Endometrial microvascular endothelial cells (primary cell): ENCODE data around the gene PCNX1. TPM values are rescaled to one million over a fixed set of nuclear protein-coding genes. Genes with fewer than 3 reads are reported as not detected.

Source experiments
- in situ Hi-C: cut with HindIII; loops from 2 replicates; pipeline ENCODE4 v1.10.0; 2017; ENCODE audit warnings: low sequenced_read_pairs, low pct_unique_long_range_greater_than_20kb; ENCODE audit errors: inconsistent ontology term
- total RNA-seq: library from RNA; depleted of rRNA; stranded (reverse); fragments of >200 nt; gene quantifications from one replicate; pipeline ENCODE4 v1.2.3, GENCODE V29; 2015; ENCODE audit errors: inconsistent ontology term

The PCNX1 gene
- total RNA-seq, 1 donor from 2014 or later, result 19.1 TPM

DNA sequence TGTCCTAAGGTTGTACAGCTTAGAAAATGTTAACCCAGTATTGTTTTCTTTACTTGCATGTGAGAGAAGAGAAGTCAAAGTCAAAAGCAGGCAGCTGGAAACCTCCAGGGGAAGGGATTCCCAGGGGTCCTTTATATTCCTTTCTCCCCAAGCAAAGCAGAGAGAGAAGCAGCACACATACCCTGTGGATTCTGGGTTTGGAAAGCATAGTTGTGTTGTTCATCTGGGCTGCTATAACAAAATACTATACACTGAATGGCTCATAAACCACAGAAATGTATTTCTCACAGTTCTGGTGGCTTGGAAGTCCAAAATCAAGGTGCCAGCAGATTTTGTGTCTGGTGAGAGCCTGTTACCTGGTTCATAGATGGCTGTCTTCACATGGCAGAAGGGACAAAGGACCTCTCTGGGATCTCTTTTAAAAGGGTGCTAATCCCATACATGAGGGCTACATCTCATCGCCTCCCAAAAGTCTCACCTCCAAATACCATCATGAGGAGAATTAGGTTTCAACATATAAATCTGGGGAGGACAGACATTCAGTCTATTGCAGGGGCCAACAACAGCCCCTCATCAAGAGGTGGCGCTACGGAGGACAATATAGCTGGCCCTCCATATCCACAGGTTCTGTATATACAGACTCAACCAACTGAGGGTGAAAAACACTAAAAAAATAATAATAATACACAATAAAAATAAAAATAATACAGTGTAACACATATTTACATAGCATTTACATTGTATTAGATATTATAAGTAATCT lies 19.3 kb upstream of the PCNX1 start:
- in situ Hi-C loops, result no loop called here

DNA sequence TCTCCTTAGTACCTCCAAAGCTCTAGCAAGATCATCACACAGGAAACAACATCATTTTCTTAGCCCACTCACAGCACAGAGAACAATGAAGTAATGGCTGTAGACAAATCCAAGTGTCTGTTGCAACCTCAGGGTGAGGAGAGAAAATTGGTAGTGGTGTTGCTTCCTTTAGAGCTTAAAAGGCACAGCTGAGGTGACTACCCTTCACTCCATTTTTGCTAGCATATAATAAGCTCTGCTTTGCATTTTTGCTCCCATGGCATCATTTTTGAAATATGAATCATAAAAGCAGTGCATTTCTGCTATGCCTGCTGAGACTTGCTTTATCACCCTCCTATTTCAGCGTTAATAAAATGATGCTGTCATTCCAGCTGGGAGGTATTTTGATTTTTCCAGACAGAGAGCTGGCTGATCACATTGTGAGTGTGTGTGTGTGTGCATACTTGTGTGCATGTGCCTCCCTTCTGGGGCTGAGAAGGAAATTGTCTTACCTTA lies 18.5 kb upstream of the PCNX1 start:
- in situ Hi-C loops, result no loop called here

DNA sequence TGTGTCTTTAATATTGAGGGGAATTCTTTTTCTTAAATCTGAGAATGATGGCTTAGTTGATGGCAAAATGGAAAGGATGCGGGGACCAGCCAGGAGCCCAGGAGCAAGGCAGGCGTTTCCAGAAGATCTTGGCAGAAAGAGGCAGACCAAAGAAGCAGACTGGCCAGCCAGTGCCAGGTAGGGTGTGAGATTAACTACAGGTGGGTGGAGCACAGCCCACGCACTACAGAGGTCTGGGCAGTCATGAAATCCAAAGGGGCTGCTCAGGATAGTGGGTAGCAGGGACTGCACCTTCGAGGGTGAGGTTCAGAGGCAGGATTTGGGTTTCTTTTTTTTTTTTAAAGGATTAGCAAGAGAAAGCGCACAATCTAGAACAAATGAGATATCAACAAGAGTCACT lies 17.7 kb upstream of the PCNX1 start:
- in situ Hi-C loops, result no loop called here

DNA sequence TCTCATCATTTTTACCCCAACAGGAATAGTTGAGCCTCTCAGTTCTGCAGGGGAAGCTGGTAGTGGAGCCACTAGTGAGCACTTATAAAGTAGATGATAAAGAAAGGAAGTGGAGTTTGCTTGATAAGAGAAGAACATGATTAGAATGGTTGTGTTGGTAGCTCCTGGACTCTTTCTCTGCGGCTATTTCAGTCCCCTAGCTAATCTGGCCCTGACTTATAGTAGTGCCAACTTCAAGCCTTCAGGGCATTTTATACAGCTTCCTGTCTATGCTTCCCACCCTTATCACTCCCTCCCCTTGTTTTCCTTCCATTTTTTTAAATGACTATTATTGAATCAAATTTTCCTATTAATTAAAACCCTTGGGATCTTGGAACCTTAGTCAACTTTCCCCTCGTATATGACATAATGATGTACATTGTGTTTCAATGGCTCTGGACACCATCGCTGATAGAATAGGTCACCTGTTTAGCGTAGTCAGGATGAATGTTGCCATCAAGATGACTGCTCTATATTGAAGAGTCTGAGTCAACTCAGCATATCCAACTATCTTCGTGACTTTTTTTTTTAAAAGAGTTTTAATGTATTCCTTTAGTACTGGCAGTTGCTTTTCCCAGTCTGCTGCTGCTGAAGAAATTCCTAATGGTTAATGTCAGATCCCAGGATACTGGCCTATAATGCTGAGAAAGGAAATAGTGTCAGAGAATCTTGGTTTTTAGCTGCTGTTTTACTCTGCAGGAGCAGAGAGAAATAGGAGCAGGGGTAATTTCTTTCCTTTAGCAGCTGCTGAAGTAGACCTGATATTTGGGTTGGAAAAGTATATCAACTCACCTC lies 16.2 kb upstream of the PCNX1 start:
- in situ Hi-C loops, result no loop called here

DNA sequence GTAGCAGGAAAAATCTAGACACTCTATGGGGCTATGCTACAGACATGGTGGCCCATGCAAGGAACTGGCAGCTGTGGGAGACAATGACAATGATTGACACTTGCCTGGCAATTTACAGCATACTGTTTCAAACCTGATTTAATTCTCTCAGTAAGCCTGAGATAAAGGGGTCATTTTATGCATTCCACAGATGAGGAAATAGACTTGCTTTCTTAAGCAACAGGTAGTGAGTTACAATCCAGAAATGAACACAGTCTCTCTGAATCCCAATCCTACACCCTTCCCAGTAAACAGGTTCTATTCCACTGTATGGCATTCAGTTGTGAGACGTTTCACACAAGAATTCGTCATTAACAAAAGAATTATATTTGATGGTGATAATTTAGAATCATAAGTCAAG lies 15.5 kb upstream of the PCNX1 start:
- in situ Hi-C loops, result no loop called here

DNA sequence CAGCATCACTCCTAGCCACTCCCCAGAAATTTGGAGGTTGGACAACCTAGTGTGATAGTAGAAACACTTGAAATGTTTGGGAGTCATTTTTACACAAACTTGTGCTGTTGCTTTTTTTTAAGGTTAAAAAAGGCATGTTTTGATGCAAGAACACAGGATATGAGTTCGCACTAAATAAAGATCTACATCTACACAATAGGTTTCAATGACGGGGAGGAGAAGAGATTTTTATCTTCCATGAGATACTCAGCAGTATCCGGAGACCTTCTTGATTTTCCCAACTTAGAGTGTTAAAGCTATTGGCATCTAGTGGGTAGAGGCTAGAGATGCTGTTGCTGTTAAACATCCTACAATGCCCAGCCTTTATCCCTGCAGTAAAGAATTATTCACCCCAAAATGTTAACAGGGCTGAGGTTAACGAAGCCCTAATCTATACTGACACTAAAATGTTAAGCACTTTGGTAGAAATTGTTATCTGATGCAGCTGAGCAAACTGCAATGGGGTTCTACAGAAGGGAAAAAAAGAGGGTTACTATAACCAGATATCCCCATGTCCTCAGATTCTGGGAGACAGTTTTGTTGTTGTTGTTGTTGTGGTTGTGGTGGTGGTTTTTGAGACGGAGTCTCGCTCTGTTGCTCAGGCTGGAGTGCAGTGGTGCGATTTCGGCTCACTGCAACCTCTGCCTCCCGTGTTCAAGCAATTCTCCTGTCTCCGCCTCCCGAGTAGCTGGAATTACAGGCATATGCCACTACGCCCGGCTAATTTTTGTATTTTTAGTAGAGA lies 14.0 kb upstream of the PCNX1 start:
- in situ Hi-C loops, result no loop called here

DNA sequence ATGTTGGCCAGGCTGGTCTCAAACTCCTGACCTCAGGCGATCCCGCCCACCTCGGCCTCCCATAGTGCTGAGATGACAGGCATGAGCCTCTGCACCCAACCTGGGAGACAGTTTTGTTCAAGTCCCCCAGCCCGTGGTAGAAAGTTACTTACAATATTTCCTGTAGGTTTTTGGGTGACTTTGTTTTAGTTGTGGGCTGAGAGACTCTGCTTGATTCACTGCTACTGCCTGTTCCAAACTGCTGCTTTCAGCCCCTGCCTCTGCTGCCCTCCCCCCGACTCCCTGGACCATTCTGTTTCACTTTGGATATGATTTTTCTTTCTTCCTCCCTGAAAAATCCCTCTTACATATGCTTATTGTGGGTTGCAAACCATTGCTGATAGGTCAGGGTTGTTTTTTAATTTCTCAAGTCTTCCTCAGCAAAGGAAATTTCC lies 13.4 kb upstream of the PCNX1 start:
- in situ Hi-C loops, result no loop called here

DNA sequence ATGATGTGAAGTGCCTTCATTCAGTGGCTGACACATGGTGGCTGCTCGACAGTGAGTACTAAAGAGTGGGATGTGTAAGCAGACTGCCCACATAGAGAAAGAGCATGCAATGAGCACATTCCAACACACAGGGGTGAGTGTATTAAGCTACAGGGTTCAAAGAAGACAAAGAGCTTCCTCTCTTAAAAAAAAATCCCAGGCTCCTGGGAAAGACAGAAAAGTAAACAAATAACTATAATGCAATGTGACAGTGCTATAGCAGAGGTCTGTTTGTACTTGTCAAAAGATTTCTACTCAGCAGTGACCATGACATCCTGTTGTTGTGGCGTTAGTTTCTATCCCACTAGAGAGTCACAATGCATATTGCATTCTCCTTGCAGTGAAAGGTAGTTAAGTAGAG lies 12.4 kb upstream of the PCNX1 start:
- in situ Hi-C loops, result no loop called here

DNA sequence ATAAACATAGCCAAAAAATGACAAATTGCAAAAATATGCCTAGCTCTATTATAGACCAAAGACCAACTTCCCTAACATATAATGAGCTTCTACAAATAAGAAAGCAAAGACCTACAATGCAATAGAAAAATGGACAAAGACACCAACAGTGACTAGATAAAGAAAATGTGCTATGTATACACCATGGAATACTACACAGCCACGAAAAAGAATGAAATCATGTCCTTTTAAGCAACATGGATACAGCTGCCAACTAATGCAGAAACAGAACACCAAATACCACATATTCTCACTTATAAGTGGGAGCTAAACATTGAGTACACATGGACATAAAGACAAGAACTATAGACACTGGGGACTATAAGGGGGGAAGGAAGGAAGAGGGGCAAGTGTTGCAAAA lies 10.9 kb upstream of the PCNX1 start:
- in situ Hi-C loops, result no loop called here

DNA sequence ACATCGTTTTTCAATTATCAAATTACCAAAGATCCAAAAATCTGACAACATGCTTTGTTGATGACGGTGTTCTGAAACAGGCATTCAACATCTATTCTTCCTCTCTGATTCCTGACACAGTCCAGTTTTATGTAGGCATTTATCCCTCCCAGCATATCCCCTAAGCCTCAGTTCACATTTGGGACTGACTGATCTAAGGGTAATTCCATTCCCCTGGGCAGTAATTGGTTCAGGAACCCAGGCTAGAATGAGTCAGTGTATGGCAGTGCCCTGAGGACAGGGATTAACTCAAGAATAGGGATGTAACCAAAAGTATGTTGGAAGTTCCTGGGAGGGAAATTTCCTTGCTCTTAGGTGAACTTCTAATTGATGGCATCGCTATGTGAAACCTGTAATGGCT lies 10.3 kb upstream of the PCNX1 start:
- in situ Hi-C loops, result no loop called here

DNA sequence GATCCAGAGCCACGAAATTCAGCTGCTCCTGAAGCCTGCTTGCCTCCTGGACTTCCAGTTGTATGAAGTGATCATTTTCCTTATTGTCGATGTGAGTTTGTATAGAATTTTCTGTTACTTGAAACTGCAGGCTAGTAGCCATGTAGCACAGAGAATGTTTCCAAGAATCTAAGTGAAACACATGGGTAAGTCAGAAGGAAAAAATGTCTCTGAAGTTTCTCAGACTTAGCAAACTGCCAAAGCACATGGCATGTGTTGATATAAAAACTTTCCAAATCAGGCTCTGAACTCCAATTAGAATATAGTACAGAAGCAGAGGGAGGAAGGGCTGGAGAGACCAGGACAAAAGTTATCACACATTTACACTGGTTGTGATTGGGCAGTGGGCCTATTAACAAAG lies 9.8 kb upstream of the PCNX1 start:
- in situ Hi-C loops, result no loop called here

DNA sequence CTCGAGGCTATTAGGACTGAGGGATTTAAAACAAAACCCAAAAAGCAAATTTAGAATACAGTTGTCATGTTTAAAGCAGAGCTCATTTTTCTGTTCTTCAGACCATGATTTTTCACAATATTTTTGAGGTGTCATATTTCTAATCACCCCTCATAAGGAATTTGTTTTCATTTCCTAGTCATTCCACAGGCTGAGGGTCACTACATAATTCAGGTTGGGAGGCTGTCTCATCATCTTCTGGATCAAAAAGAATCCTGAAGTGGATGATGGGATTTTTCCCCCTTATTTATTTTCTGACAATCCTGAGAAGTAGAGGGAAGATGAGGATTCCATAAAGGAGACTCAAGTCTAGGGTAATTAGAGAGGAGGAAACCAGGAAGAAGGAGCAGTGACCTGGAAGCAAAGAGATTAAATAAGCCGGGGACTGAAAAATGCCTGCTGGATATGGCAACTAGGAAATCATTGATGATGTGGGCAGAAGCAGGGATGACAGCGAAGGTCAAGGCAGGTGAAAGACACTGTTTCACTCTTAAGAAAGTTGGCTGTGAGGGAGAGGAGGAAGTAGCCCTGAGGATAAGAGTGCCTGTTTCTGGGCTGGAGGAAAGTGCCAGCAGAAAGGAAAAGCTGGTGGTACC lies 9.0 kb upstream of the PCNX1 start:
- in situ Hi-C loops, result no loop called here

DNA sequence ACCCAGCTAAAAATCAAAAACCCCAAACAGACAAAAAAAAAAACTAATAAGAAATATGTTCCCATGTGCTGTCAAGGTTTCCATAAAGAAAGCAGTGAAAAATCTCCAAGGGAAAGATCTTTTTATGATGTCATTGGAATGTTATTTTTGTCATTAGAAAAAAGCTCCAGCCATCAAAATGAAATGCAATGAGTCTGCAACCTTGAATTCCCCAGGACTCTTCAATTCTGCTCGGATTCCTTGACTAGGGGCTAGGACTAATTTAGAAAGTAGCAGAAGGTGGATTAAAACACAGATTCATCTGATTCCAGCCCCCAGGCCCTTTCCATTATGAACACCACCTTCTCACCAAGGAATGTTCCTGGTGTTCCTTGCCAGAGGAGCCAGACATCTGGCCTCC lies 6.0 kb upstream of the PCNX1 start:
- in situ Hi-C loops, result no loop called here

DNA sequence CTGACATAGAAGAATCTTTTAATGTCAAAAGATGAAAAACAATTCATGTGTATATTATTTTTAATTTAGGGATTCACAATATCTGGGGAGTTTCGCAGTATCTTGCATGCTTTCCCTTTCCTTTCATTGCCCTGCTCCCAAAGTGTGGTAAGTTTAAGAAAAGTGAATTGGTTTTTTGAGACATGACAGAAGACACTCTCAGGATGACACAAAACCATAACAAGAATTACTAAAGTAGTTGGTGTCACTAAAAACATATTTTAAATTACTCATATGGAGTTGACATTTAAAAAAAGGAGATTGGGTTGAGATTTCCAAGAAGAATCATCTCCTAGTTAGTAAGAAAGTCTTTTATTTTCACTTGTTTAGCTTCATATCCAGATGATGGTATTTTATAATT lies 5.1 kb upstream of the PCNX1 start:
- in situ Hi-C loops, result no loop called here

DNA sequence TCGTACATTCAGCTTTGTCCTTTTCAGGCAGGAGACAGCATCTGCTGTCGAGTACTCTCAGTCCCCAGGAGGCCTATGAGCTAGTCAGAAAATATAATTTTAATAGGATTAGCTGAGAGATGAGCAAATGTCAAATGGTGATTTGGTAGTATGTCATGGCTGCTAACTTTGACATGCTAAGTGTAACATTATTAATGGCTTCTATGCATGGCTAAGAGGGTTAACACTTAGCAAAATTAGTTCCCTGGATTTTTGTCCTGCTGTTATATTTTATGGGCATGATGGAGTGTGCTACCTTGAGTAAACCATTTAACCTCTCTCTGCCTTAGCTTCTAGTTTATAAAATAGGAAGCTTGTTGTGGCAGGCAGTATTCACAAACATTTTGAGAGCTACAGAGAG lies 2.9 kb upstream of the PCNX1 start:
- in situ Hi-C loops, result no loop called here

DNA sequence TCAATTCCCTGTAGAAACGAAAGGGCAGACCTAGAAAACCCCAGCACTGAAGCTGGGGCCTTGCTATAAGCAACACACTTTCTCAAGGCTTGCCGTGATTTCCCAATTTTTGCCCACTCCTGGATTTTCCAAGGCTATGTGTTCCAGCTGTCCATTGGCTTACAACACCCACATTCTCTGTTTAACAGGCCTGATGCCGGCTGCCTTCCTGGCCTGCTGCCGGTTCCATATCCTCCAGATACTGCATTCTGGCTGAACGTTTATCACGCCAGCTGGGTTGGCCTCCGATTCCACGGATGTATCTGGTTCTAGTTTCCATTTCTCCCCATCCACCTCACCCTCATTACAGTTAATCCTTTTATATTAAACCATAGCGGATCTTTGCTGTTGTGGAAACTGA lies 2.0 kb upstream of the PCNX1 start:
- in situ Hi-C loops, result no loop called here

DNA sequence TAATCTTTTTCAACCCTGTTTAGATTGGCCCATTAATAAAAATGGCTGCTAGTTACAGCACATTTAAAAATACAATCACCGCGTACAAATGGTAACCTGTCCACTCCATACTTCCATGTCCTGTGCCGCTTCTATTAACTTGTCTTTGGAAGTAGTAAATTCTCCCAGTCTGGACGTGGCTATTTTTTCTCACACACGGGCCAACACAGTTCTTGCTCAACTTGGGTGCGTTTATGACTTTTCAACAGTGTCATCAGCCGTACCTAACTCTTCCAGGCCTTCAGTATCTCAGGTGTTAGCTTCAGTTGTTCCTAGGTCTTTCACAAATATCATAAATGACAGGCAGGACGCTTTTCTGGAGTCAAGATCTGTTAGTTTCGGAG lies 475 bp upstream of the PCNX1 start:
- in situ Hi-C loops, result no loop called here

DNA sequence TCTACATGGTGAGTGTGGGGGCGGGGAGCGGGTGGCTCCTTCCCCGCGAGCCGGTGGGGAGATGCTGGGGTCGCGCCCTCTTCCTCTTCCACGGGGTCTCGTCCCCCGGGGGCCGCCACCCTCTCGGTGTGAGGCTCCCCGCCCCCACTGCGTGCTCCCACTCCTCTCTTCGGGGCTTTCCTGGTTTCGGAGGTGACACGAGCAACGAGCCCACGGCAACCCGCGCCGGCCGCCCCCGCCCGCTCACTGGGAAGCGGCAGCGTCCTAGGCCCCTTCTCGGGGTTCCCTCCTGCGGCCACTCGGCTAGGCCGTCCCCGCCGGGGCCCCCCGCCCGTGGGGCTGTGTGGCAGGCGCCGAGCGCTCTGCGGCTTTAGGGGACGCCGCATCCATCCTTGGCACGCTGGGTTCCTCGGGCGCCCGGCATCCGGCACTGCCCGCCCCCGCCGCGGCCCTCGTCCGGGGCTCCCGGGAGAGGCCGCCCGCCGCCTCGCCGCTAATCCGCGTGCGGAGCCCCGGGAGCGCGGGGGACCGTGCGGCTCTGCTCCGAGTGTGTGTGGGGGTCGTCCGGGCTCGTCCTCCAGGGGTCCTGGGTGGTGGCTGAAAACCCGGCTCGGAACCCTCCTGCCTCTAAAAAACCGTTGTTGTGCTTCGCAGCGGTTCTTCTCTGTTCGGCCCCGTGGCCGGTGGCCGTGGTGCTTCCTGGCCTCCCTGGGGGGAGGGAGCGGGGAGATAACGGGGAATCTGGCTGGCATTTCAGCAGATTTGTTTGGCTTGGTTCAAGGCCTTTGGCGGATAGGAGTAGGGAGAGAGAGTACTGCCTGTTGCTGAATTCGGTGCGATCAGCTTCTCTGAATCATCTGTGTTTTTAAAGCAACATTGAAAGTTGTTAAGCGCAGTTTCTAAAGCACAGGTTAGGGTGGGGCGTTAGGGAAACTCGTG lies 1.0 kb downstream of the PCNX1 start:
- in situ Hi-C loops, result no loop called here
